Gastrocnemius medialis (tissue), 4 donors: ENCODE measurements around the gene MS4A4E. TPM values are rescaled to one million over a fixed set of nuclear protein-coding genes. Genes with fewer than 3 reads are reported as not detected.

ENCODE experiments used
- ATAC-seq, 2 donors: fragments of 150-250 bp; one replicate each; pipeline ENCODE4 v1.9.1; 2016
- DNase-seq, 2 donors: peaks; one replicate each; pipeline ENCODE4 v3.0.0-alpha.2; 2019
- H3K27ac ChIP-seq, 4 donors: fragments of 200-600 bp; sonication (generic); 1 replicate in 1 of 4; 2 replicates in 3 of 4; pipeline ENCODE4 v1.5.1; 2016 to 2018; ENCODE audit warnings: mild to moderate bottlenecking in 2 of 4, moderate library complexity in 1 of 4
- H3K27me3 ChIP-seq, 3 donors: fragments of 200-600 bp; sonication (generic) in 2 of 3; 1 replicate in 1 of 3; 2 replicates in 2 of 3; pipeline versions ENCODE4 v1.5.1 to v1.6.0; 2016 to 2019; ENCODE audit warnings: mild to moderate bottlenecking in 1 of 3, moderate library complexity in 1 of 3
- H3K36me3 ChIP-seq, 2 donors: fragments of 200-600 bp; sonication (generic) in 1 of 2; one replicate each; pipeline ENCODE4 v1.5.1; 2017 to 2018
- H3K4me1 ChIP-seq, 2 donors: fragments of 200-600 bp; sonication (generic) in 1 of 2; one replicate each; pipeline ENCODE4 v1.5.1; 2016 to 2017; ENCODE audit warnings: mild to moderate bottlenecking in 2 of 2
- H3K4me3 ChIP-seq, 4 donors: fragments of 200-600 bp; sonication (generic) in 3 of 4; 1 replicate in 1 of 4; 2 replicates in 3 of 4; pipeline ENCODE4 v1.5.1; 2016 to 2019; ENCODE audit warnings: mild to moderate bottlenecking in 2 of 4
- H3K9me3 ChIP-seq, 3 donors: fragments of 200-600 bp; sonication (generic) in 2 of 3; 1 replicate in 1 of 3; 2 replicates in 2 of 3; pipeline ENCODE4 v1.5.1; 2016 to 2019
- POLR2A ChIP-seq, 2 donors: fragments of 450-650 bp; IDR thresholded peaks; one replicate each; pipeline ENCODE4 v1.6.1; 2017; ENCODE audit warnings: antibody characterized with exemption in 2 of 2, mild to moderate bottlenecking in 2 of 2, moderate library complexity in 2 of 2
- in situ Hi-C, 4 donors: fragments of 200-750 bp; cut with MboI; loops; one replicate each; pipeline versions ENCODE4 v1.15.0 to v1.8.0; 2017; ENCODE audit warnings: low sequenced_read_pairs in 4 of 4
- intact Hi-C: fragments of 100-400 bp; cut with DNase I; formaldehyde crosslinking; loops from one replicate; pipeline ENCODE4 v1.15.1; 2023; ENCODE audit warnings: low total_unique reads
- total RNA-seq, 4 donors: library from RNA; depleted of rRNA; stranded (reverse); fragments of >200 nt; gene quantifications; one replicate each; pipeline versions ENCODE4 v1.1.0 to v1.2.3, GENCODE V29; 2016
- TF ChIP-seq, protein P1 (sequence below), 5 experiments: fragments of 450-650 bp in 3 of 5; fragments of 200-600 bp in 2 of 5; sonication (generic) in 2 of 5; IDR thresholded peaks in 4 of 5; conservative IDR thresholded peaks in 1 of 5; 1 replicate in 4 of 5; 2 replicates in 1 of 5; pipeline ENCODE4 v1.5.1; 2016 to 2019; ENCODE audit warnings: antibody characterized with exemption in 5 of 5, mild to moderate bottlenecking in 3 of 5, moderate library complexity in 3 of 5

The MS4A4E gene
- total RNA-seq, 4 donors from 2014 or later = 2.8 TPM; not detected in 3

DNA sequence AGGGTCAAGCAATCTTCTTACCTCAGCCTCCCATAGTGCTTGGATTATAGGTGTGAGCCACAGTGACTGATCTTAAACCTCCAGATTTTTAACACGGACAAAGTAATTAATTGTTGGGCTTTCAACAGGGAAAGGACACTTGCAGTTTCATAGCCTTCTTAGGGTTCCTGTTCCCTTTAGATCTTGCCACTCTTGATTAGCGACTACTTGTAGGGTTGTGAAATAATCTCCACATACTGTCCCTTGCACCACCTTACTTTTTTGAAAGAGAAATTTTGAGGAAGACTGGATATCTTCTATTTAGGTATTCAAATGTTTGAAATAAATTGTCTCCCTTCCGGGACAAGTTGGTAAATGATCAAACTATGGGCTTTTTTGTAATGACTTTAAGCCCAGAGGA lies 7.6 kb downstream of the MS4A4E start:
- no peak overlapping the region for H3K4me3 ChIP-seq
- no peaks in the 10 kb centered on the region for H3K36me3 ChIP-seq
- no peak overlapping the region for H3K27ac ChIP-seq
- H3K9me3 ChIP-seq = no peaks in the 10 kb centered on the region
- ATAC-seq (no peak), DNase-seq (no peak)
- intact Hi-C loops (no loop called here), in situ Hi-C loops (no loop called here)
- H3K27me3 ChIP-seq = no peaks in the 10 kb centered on the region
- no peak for TF ChIP-seq POLR2A (IDR thresholded peaks at IDR 0.05)
- TF ChIP-seq, protein P1, sequence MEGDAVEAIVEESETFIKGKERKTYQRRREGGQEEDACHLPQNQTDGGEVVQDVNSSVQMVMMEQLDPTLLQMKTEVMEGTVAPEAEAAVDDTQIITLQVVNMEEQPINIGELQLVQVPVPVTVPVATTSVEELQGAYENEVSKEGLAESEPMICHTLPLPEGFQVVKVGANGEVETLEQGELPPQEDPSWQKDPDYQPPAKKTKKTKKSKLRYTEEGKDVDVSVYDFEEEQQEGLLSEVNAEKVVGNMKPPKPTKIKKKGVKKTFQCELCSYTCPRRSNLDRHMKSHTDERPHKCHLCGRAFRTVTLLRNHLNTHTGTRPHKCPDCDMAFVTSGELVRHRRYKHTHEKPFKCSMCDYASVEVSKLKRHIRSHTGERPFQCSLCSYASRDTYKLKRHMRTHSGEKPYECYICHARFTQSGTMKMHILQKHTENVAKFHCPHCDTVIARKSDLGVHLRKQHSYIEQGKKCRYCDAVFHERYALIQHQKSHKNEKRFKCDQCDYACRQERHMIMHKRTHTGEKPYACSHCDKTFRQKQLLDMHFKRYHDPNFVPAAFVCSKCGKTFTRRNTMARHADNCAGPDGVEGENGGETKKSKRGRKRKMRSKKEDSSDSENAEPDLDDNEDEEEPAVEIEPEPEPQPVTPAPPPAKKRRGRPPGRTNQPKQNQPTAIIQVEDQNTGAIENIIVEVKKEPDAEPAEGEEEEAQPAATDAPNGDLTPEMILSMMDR (IDR thresholded peaks at IDR 0.05 in 4 of 5, conservative IDR thresholded peaks at IDR 0.05 in 1 of 5) = no peak
- no peaks in the 10 kb centered on the region for H3K4me1 ChIP-seq

DNA sequence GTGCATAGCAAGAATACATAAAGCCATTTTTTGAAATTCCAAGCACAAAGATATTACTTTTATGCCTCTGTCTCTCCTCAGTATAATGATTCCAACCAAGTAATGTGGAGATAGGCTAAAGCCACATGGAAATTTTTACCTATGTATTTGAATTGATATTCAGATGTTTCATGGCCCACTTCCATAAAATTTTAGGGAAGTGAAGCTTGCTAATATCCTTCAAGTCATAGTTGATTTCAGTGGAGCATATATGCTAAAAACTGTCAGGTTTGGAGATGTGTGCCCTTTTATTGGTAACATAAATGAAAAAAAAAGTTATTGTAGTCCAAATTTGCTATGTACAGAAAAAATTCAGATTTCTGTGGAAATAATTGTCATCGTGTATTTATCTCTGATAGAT lies 12.3 kb downstream of the MS4A4E start:
- intact Hi-C loops = no loop called here
- Histone ChIP-seq H3K4me1 (no peaks in the 10 kb centered on the region), H3K4me3 (no peak overlapping the region), H3K9me3 (no peaks in the 10 kb centered on the region), H3K36me3 (no peaks in the 10 kb centered on the region), H3K27me3 (no peaks in the 10 kb centered on the region), H3K27ac (no peak overlapping the region)
- TF ChIP-seq POLR2A (IDR thresholded peaks at IDR 0.05) = no peak
- TF ChIP-seq, protein P1 (IDR thresholded peaks at IDR 0.05 in 4 of 5, conservative IDR thresholded peaks at IDR 0.05 in 1 of 5) = no peak
- in situ Hi-C loops = no loop called here
- DNase-seq = no peak
- ATAC-seq = no peak

DNA sequence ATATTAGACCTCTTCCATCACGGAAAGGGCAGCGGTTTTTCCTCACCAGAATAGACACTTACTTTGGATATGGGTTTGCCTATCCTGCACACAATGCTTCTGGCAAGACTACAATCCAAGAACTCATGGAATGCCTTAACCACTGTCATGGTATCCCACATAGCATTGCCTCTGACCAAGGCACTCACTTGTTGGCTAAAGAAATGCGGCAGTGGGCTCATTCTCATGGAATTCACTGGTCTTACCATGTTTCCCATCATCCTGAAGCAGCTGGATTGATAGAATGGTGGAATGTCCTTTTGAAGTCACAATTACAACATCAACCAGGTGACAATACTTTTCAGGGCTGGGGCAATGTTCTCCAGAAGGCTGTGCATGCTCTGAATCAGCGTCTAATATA lies 20.8 kb downstream of the MS4A4E start:
- ATAC-seq (no peak), DNase-seq (no peak)
- TF ChIP-seq POLR2A (IDR thresholded peaks at IDR 0.05) = no peak
- TF ChIP-seq, protein P1 (IDR thresholded peaks at IDR 0.05 in 4 of 5, conservative IDR thresholded peaks at IDR 0.05 in 1 of 5) = no peak
- Histone ChIP-seq H3K4me3 (no peak overlapping the region), H3K27ac (no peak overlapping the region), H3K9me3 (no peaks in the 10 kb centered on the region), H3K4me1 (no peaks in the 10 kb centered on the region), H3K27me3 (no peaks in the 10 kb centered on the region), H3K36me3 (no peaks in the 10 kb centered on the region)
- in situ Hi-C loops = no loop called here
- intact Hi-C loops = no loop called here

DNA sequence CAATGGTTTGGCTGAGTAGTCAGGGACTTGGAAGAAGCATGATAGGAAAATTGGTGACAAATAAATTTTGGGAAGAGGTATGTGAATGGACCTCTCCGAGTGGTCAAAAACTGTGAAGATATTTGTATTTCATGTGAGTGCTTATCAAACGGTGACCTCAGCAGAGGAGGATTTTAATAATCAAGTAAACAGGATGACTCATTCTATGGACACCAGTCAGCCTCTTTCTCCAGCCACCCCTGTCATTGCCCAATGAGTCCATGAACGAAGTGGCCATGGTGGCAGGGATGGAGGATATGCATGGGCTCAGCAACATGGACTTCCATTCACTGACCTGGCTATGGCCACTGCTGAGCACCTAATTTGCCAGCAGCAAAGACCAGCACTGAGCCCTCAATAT lies 21.2 kb downstream of the MS4A4E start:
- intact Hi-C loops (no loop called here), in situ Hi-C loops (no loop called here)
- Histone ChIP-seq H3K4me1 (no peaks in the 10 kb centered on the region), H3K9me3 (no peaks in the 10 kb centered on the region), H3K4me3 (no peak overlapping the region), H3K27me3 (no peaks in the 10 kb centered on the region), H3K27ac (no peak overlapping the region), H3K36me3 (no peaks in the 10 kb centered on the region)
- TF ChIP-seq POLR2A (IDR thresholded peaks at IDR 0.05) = no peak
- TF ChIP-seq, protein P1 (IDR thresholded peaks at IDR 0.05 in 4 of 5, conservative IDR thresholded peaks at IDR 0.05 in 1 of 5) = no peak
- DNase-seq (no peak), ATAC-seq (no peak)

DNA sequence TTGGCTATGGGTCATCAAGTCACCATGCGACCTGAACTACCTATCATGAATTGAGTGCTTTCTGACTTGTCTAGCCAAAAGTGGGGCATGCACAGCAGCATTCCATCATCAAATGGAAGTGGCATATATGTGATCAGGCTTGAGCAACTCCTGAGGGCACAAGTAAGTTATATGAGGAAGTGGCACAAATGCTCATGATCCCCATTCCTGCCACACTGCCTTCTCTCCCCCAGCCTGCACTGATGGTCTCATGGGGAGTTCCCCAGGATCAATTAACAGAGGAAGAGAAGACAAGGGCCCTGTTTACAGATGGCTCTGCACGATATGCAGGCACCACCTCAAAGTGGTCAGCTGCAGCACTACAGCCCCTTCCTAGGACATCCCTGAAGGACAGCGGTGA lies 21.8 kb downstream of the MS4A4E start:
- intact Hi-C loops (no loop called here), in situ Hi-C loops (no loop called here)
- TF ChIP-seq, protein P1 (IDR thresholded peaks at IDR 0.05 in 4 of 5, conservative IDR thresholded peaks at IDR 0.05 in 1 of 5) = no peak
- no peak for TF ChIP-seq POLR2A (IDR thresholded peaks at IDR 0.05)
- H3K27me3 ChIP-seq = no peaks in the 10 kb centered on the region
- no peak overlapping the region for H3K4me3 ChIP-seq
- H3K36me3 ChIP-seq = no peaks in the 10 kb centered on the region
- H3K27ac ChIP-seq = no peak overlapping the region
- ATAC-seq (no peak), DNase-seq (no peak)
- no peaks in the 10 kb centered on the region for H3K4me1 ChIP-seq
- no peaks in the 10 kb centered on the region for H3K9me3 ChIP-seq
